Erythroblast (primary cell): Measurements from ENCODE around the gene TCAP.

ENCODE experiments used
- GATA1 ChIP-seq: IDR thresholded peaks from 2 replicates; pipeline ENCODE4 v1.6.1; 2011; ENCODE audit warnings: low read depth, mild to moderate bottlenecking, control low read depth, low read length, moderate library complexity
- POLR2A ChIP-seq: IDR thresholded peaks from 2 replicates; pipeline ENCODE4 v1.6.1; 2011; ENCODE audit warnings: mild to moderate bottlenecking, low read length

- TF ChIP-seq POLR2A: peak; percentile 29
- no peak for TF ChIP-seq GATA1
Measured at GRCh38 chr17:39674702-39675389, 9.7 kb downstream of the TCAP start.
